ENCODE data around the gene AKR7A2.

GRCh38 chr1:19358710-19359109 lies 46.8 kb upstream of the AKR7A2 start:
- TF ChIP-seq, protein P1, sequence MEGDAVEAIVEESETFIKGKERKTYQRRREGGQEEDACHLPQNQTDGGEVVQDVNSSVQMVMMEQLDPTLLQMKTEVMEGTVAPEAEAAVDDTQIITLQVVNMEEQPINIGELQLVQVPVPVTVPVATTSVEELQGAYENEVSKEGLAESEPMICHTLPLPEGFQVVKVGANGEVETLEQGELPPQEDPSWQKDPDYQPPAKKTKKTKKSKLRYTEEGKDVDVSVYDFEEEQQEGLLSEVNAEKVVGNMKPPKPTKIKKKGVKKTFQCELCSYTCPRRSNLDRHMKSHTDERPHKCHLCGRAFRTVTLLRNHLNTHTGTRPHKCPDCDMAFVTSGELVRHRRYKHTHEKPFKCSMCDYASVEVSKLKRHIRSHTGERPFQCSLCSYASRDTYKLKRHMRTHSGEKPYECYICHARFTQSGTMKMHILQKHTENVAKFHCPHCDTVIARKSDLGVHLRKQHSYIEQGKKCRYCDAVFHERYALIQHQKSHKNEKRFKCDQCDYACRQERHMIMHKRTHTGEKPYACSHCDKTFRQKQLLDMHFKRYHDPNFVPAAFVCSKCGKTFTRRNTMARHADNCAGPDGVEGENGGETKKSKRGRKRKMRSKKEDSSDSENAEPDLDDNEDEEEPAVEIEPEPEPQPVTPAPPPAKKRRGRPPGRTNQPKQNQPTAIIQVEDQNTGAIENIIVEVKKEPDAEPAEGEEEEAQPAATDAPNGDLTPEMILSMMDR (IDR thresholded peaks at IDR 0.05; ENCODE audit: insufficient read depth, low read depth, low read length), result no peak
- TF ChIP-seq EZH2 (IDR thresholded peaks at IDR 0.05; ENCODE audit: insufficient read depth, low read length), result no peak
